Neural cell (in vitro differentiated cells): ENCODE results near the gene FOXK1. TPM values are rescaled to one million over a fixed set of nuclear protein-coding genes. Genes with fewer than 3 reads are reported as not detected.

Experiments used
- H2AFZ ChIP-seq: fragments of 200-600, 300-800 bp; sonication (generic), shearing (Covaris generic); 2 replicates; pipeline ENCODE4 v1.6.0; 2014; ENCODE audit warnings: low read depth, mild to moderate bottlenecking, antibody characterized with exemption, low read length, moderate library complexity
- H3F3A ChIP-seq: fragments of 200-600 bp; shearing (Covaris generic); 2 replicates; pipeline ENCODE4 v1.6.1; 2016; ENCODE audit warnings: mild to moderate bottlenecking, moderate library complexity, mixed read lengths, antibody characterized with exemption, low read length; ENCODE audit not compliant: insufficient read depth, poor library complexity, severe bottlenecking
- H3K27ac ChIP-seq: fragments of 200-600, 300-800 bp; sonication (generic), shearing (Covaris generic); 2 replicates; pipeline ENCODE4 v1.5.1; 2014; ENCODE audit warnings: mild to moderate bottlenecking, low read length, moderate library complexity
- H3K27me3 ChIP-seq: fragments of 300-800, 200-600 bp; sonication (generic), shearing (Covaris generic); 2 replicates; pipeline ENCODE4 v1.6.0; 2014; ENCODE audit warnings: mild to moderate bottlenecking, low read depth, low read length, moderate library complexity; ENCODE audit not compliant: insufficient read depth
- H3K36me3 ChIP-seq: fragments of 300-800, 200-600 bp; sonication (generic), shearing (Covaris generic); 2 replicates; pipeline ENCODE4 v1.5.1; 2014; ENCODE audit warnings: mild to moderate bottlenecking, antibody characterized with exemption, low read length, moderate library complexity; ENCODE audit not compliant: insufficient read depth
- H3K4me2 ChIP-seq: fragments of 300-800, 200-600 bp; sonication (generic), shearing (Covaris generic); 2 replicates; pipeline ENCODE4 v1.6.0; 2014; ENCODE audit warnings: mild to moderate bottlenecking, low read length
- H3K4me3 ChIP-seq: fragments of 300-800, 200-600 bp; sonication (generic), shearing (Covaris generic); 2 replicates; pipeline ENCODE4 v1.5.1; 2014; ENCODE audit warnings: mild to moderate bottlenecking, low read length, moderate library complexity
- H3K79me2 ChIP-seq: fragments of 200-600 bp; shearing (Covaris generic); replicated peaks from 2 replicates; pipeline ENCODE4 v1.6.0; 2014; ENCODE audit warnings: mild to moderate bottlenecking, low read length, moderate library complexity; ENCODE audit not compliant: insufficient read depth
- H3K9ac ChIP-seq: fragments of 300-800, 200-600 bp; sonication (generic), shearing (Covaris generic); 2 replicates; pipeline ENCODE4 v1.6.1; 2016; ENCODE audit warnings: mild to moderate bottlenecking, low read length, mixed read lengths
- H3K9me2 ChIP-seq: fragments of 200-600 bp; shearing (Covaris generic); 2 replicates; pipeline ENCODE4 v1.6.1; 2016; ENCODE audit warnings: mild to moderate bottlenecking, low read length, mixed read lengths; ENCODE audit not compliant: insufficient read depth
- H3K9me3 ChIP-seq: fragments of 200-600, 300-800 bp; sonication (generic), shearing (Covaris generic); 2 replicates; pipeline ENCODE4 v1.6.1; 2016; ENCODE audit warnings: mild to moderate bottlenecking, mixed run types, low read length, moderate library complexity, mixed read lengths
- H4K20me1 ChIP-seq: fragments of 200-600 bp; shearing (Covaris generic); 2 replicates; pipeline ENCODE4 v1.6.1; 2016; ENCODE audit warnings: mild to moderate bottlenecking, mixed run types; ENCODE audit not compliant: insufficient read depth
- CTCF ChIP-seq: fragments of 450-650 bp; IDR thresholded peaks from 2 replicates; pipeline ENCODE4 v1.5.1; 2014; ENCODE audit warnings: antibody characterized with exemption, mild to moderate bottlenecking, moderate library complexity; ENCODE audit not compliant: poor library complexity, severe bottlenecking
- EP300 ChIP-seq: fragments of 450-650 bp; conservative IDR thresholded peaks from 2 replicates; pipeline ENCODE4 v1.6.1; 2014; ENCODE audit warnings: antibody characterized with exemption, mild to moderate bottlenecking, moderate library complexity; ENCODE audit not compliant: poor library complexity, severe bottlenecking
- EZH2 ChIP-seq: fragments of 200-600, 300-800 bp; shearing (Covaris generic), sonication (generic); IDR thresholded peaks from 2 replicates; pipeline ENCODE4 v1.6.1; 2014; ENCODE audit warnings: antibody characterized with exemption, low read length, borderline replicate concordance, mild to moderate bottlenecking; ENCODE audit not compliant: insufficient read depth, poor library complexity, severe bottlenecking
- MXI1 ChIP-seq: fragments of 450-650 bp; conservative IDR thresholded peaks from 2 replicates; pipeline ENCODE4 v1.6.1; 2014; ENCODE audit warnings: antibody characterized with exemption, mild to moderate bottlenecking; ENCODE audit not compliant: poor library complexity, severe bottlenecking
- POLR2AphosphoS5 ChIP-seq: IDR thresholded peaks from 2 replicates; pipeline ENCODE4 v1.6.1; 2012
- RAD21 ChIP-seq: fragments of 450-650 bp; conservative IDR thresholded peaks from 2 replicates; pipeline ENCODE4 v1.6.1; 2014; ENCODE audit warnings: antibody characterized with exemption, mild to moderate bottlenecking, moderate library complexity
- SMC3 ChIP-seq: fragments of 450-650 bp; conservative IDR thresholded peaks from 2 replicates; pipeline ENCODE4 v1.6.1; 2014; ENCODE audit warnings: antibody characterized with exemption, mild to moderate bottlenecking, moderate library complexity; ENCODE audit not compliant: poor library complexity
- TAF1 ChIP-seq: IDR thresholded peaks from 2 replicates; pipeline ENCODE4 v1.6.1; 2012; ENCODE audit warnings: low read depth
- polyA plus RNA-seq: library from polyadenylated mRNA; depleted of rRNA; stranded (reverse); fragments of >200 nt; gene quantifications from 2 replicates; pipeline ENCODE4 v1.2.3, GENCODE V29; 2014
- TF ChIP-seq, protein P1 (sequence below): IDR thresholded peaks from 2 replicates; pipeline ENCODE4 v1.6.1; 2012; ENCODE audit warnings: borderline replicate concordance

Gene FOXK1
- polyA plus RNA-seq, 1 donor from 2014 or later, result 7.4 TPM

GRCh38 chr7:4789194-4790077, 107.3 kb downstream of the FOXK1 start:
- H3K9ac ChIP-seq, result no peak overlapping the region
- H3K36me3 ChIP-seq, result no peaks in the 10 kb centered on the region
- no peaks in the 10 kb centered on the region for H3F3A ChIP-seq
- H3K79me2 ChIP-seq, result no peaks in the 10 kb centered on the region
- TF ChIP-seq RAD21 (no peak), EZH2 (no peak), TAF1 (no peak), MXI1 (no peak), POLR2AphosphoS5 (no peak), CTCF (no peak), SMC3 (no peak), EP300 (no peak)
- TF ChIP-seq, protein P1, sequence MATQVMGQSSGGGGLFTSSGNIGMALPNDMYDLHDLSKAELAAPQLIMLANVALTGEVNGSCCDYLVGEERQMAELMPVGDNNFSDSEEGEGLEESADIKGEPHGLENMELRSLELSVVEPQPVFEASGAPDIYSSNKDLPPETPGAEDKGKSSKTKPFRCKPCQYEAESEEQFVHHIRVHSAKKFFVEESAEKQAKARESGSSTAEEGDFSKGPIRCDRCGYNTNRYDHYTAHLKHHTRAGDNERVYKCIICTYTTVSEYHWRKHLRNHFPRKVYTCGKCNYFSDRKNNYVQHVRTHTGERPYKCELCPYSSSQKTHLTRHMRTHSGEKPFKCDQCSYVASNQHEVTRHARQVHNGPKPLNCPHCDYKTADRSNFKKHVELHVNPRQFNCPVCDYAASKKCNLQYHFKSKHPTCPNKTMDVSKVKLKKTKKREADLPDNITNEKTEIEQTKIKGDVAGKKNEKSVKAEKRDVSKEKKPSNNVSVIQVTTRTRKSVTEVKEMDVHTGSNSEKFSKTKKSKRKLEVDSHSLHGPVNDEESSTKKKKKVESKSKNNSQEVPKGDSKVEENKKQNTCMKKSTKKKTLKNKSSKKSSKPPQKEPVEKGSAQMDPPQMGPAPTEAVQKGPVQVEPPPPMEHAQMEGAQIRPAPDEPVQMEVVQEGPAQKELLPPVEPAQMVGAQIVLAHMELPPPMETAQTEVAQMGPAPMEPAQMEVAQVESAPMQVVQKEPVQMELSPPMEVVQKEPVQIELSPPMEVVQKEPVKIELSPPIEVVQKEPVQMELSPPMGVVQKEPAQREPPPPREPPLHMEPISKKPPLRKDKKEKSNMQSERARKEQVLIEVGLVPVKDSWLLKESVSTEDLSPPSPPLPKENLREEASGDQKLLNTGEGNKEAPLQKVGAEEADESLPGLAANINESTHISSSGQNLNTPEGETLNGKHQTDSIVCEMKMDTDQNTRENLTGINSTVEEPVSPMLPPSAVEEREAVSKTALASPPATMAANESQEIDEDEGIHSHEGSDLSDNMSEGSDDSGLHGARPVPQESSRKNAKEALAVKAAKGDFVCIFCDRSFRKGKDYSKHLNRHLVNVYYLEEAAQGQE, result no peak
- H3K9me2 ChIP-seq, result no peaks in the 10 kb centered on the region
- H3K4me2 ChIP-seq, result no peak overlapping the region
- H3K9me3 ChIP-seq, result no peaks in the 10 kb centered on the region
- no peaks in the 10 kb centered on the region for H3K27me3 ChIP-seq
- no peak overlapping the region for H2AFZ ChIP-seq
- no peak overlapping the region for H3K27ac ChIP-seq
- H3K4me3 ChIP-seq, result no peak overlapping the region
- H4K20me1 ChIP-seq, result no peaks in the 10 kb centered on the region

GRCh38 chr7:4790078-4790465, 108.0 kb downstream of the FOXK1 start:
- Histone ChIP-seq H4K20me1 (no peaks in the 10 kb centered on the region), H3K27ac (no peak overlapping the region), H3K79me2 (no peaks in the 10 kb centered on the region), H3K9me2 (no peaks in the 10 kb centered on the region), H3K4me2 (no peak overlapping the region), H3K9me3 (no peaks in the 10 kb centered on the region), H3F3A (no peaks in the 10 kb centered on the region), H3K36me3 (no peaks in the 10 kb centered on the region), H3K9ac (no peak overlapping the region), H2AFZ (no peak overlapping the region), H3K4me3 (no peak overlapping the region), H3K27me3 (no peaks in the 10 kb centered on the region)
- TF ChIP-seq EP300 (no peak), CTCF (no peak), MXI1 (no peak), RAD21 (no peak), TAF1 (no peak), SMC3 (no peak), POLR2AphosphoS5 (no peak), EZH2 (no peak)
- TF ChIP-seq, protein P1, result no peak
